ENCODE results near the gene ABCA4. TPM values are rescaled to one million over a fixed set of nuclear protein-coding genes. Genes with fewer than 3 reads are reported as not detected.
A peak's percentile ranks its signal among the peaks of the same experiment; 100 is the strongest.

Gene ABCA4
- total RNA-seq, 1 experiment from 2014 or later: 0.09 TPM

DNA sequence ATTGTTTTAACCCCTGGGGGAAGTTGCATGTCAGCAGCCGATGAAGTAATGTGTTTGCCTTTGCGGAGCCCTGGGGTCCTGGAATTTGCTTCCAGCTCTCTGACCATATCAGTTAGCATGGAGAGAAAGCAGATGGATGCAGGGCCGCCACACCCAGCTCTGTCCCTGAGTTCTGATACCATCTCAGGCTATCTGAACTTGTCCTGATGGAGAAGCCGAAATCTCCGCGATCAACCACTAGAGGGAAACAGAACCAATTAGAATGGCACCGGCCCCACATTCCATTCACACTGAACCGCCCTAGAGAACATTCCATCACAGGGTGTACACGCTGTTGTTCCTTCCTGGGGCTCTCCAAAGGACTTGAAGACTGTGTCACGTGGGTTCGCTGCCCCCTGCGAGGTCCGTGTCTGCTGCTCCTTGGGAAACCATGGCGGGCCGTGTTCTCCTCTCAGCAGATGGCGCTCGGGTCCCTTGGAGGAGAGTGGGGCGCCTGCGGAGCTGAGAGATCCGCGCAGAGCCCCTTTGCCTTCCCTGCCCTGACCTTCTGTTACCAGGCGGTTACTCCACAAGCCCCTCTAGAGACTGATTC, 75.4 kb downstream of the ABCA4 start (continued):
- no peak for TF ChIP-seq E2F1 (CRISPR knock-in tag; IDR thresholded peaks at IDR 0.05)
- TF ChIP-seq, protein P1, sequence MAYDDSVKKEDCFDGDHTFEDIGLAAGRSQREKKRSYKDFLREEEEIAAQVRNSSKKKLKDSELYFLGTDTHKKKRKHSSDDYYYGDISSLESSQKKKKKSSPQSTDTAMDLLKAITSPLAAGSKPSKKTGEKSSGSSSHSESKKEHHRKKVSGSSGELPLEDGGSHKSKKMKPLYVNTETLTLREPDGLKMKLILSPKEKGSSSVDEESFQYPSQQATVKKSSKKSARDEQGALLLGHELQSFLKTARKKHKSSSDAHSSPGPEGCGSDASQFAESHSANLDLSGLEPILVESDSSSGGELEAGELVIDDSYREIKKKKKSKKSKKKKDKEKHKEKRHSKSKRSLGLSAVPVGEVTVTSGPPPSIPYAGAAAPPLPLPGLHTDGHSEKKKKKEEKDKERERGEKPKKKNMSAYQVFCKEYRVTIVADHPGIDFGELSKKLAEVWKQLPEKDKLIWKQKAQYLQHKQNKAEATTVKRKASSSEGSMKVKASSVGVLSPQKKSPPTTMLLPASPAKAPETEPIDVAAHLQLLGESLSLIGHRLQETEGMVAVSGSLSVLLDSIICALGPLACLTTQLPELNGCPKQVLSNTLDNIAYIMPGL (CRISPR knock-in tag; IDR thresholded peaks at IDR 0.05): 0 out of 2 replicates have a peak, but pooled peaks have one; percentile 41

GRCh38 chr1:94044891-94045290, 76.1 kb downstream of the ABCA4 start:
- H3K4me1 Mint-ChIP-seq: peaks cover 25% of the 10 kb centered on the region
- ChIA-PET POLR2A (interaction anchor here (0.7 kb wide), 1 partner anchor 285 kb away, joined by 3 read pairs; no protein-coding TSS in a partner anchor), CTCF (interaction anchor here (0.5 to 6.1 kb wide), 39 partner anchors 8 to 447 kb away, joined by 3 to 175 read pairs (median 4); partner anchors contain the start of gene ARHGAP29)
- ATAC-seq (no peak), DNase-seq (ENCODE audit: low spot score) (no peak)
- no peaks in the 10 kb centered on the region for H3K36me3 Mint-ChIP-seq
- H3K9me3 Mint-ChIP-seq: no peaks in the 10 kb centered on the region
- H3K27me3 Mint-ChIP-seq (ENCODE audit: low read depth): no peaks in the 10 kb centered on the region
- TF ChIP-seq E2F1 (CRISPR knock-in tag; IDR thresholded peaks at IDR 0.05) (no peak), CREM (CRISPR knock-in tag; IDR thresholded peaks at IDR 0.05) (no peak), AFF4 (CRISPR knock-in tag; IDR thresholded peaks at IDR 0.05; ENCODE audit: borderline replicate concordance) (no peak), FOXJ3 (CRISPR knock-in tag; IDR thresholded peaks at IDR 0.05; ENCODE audit: borderline replicate concordance) (no peak), SMAD3 (CRISPR knock-in tag; IDR thresholded peaks at IDR 0.05; ENCODE audit: borderline replicate concordance) (no peak), TP53 (CRISPR knock-in tag; IDR thresholded peaks at IDR 0.05) (no peak), FOXP1 (CRISPR knock-in tag; IDR thresholded peaks at IDR 0.05; ENCODE audit: borderline replicate concordance) (no peak), KAT7 (CRISPR knock-in tag; IDR thresholded peaks at IDR 0.05; ENCODE audit: borderline replicate concordance) (no peak), PRRX2 (CRISPR knock-in tag; IDR thresholded peaks at IDR 0.05) (no peak)
- TF ChIP-seq, protein P2, sequence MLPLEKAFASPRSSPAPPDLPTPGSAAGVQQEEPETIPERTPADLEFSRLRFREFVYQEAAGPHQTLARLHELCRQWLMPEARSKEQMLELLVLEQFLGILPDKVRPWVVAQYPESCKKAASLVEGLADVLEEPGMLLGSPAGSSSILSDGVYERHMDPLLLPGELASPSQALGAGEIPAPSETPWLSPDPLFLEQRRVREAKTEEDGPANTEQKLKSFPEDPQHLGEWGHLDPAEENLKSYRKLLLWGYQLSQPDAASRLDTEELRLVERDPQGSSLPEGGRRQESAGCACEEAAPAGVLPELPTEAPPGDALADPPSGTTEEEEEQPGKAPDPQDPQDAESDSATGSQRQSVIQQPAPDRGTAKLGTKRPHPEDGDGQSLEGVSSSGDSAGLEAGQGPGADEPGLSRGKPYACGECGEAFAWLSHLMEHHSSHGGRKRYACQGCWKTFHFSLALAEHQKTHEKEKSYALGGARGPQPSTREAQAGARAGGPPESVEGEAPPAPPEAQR (CRISPR knock-in tag; IDR thresholded peaks at IDR 0.05): no peak
- TF ChIP-seq, protein P3, sequence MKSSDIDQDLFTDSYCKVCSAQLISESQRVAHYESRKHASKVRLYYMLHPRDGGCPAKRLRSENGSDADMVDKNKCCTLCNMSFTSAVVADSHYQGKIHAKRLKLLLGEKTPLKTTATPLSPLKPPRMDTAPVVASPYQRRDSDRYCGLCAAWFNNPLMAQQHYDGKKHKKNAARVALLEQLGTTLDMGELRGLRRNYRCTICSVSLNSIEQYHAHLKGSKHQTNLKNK (CRISPR knock-in tag; IDR thresholded peaks at IDR 0.05): no peak
- H3K27ac Mint-ChIP-seq: no peak overlapping the region
- H3K4me3 Mint-ChIP-seq: no peak overlapping the region

Measured in WTC11 (cell line).